ENCODE results near the gene EPS15. TPM values are rescaled to one million over a fixed set of nuclear protein-coding genes. Genes with fewer than 3 reads are reported as not detected.
A peak's percentile ranks its signal among the peaks of the same experiment; 100 is the strongest.

The EPS15 gene
- total and polyA plus RNA-seq, 4 donors: 8.8 to 52.1 (median 19.1) TPM

DNA sequence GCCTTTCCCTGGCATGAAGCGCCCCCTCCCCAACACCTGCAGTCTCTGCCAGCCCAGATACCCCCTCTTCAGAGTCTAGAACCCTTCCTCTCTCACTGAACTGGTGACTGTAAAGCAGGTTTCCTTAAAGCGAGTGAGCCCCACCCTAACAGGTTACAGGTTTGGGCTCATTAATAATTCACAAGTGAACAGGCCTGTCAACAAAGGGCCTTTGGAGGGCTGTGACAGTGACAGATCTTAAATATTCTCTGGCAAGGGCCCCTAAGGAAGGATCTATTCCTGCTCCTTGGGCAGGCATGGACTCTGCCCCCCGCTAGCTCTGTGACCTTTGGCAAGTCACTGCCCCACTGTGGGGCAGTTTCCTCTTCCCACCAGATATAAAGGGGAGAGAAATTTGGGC, 183.1 kb downstream of the EPS15 start:
- Histone ChIP-seq H3K4me3 (ENCODE audit: low read depth in 1 of 3, low read length in 3 of 3) (no peak overlapping the region), H3K36me3 (ENCODE audit: control insufficient read depth in 4 of 4, insufficient read depth in 3 of 4, low read depth in 1 of 4, low read length in 3 of 4) (no peaks in the 10 kb centered on the region), H3K9me3 (ENCODE audit: control insufficient read depth in 4 of 4, low read length in 3 of 4) (no peaks in the 10 kb centered on the region), H3K27ac (ENCODE audit: low read depth in 1 of 2, low read length in 2 of 2) (no peak overlapping the region), H3K4me1 (ENCODE audit: control insufficient read depth in 4 of 4, insufficient read depth in 4 of 4, low read length in 3 of 4) (peaks cover 0 to 3% (median under 1%) of the 10 kb centered on the region in 4 donors), H3K27me3 (ENCODE audit: control insufficient read depth in 4 of 4, insufficient read depth in 4 of 4, low read length in 3 of 4) (no peaks in the 10 kb centered on the region), H3K9ac (ENCODE audit: low read depth in 1 of 2, low read length in 2 of 2) (no peak overlapping the region)
- TF ChIP-seq JUND (IDR thresholded peaks at IDR 0.05): no peak
- no peak for TF ChIP-seq SP1 (IDR thresholded peaks at IDR 0.05)
- no peak for TF ChIP-seq EGR1 (IDR thresholded peaks at IDR 0.05; ENCODE audit: low read depth in 2 of 2)
- TF ChIP-seq FOXA2 (IDR thresholded peaks at IDR 0.05): no peak
- no peak for TF ChIP-seq HNF4A (conservative IDR thresholded peaks at IDR 0.05)
- no peak for TF ChIP-seq RXRA (IDR thresholded peaks at IDR 0.05)
- TF ChIP-seq, protein P1, sequence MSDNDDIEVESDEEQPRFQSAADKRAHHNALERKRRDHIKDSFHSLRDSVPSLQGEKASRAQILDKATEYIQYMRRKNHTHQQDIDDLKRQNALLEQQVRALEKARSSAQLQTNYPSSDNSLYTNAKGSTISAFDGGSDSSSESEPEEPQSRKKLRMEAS (IDR thresholded peaks at IDR 0.05): no peak
- 88% methylated on average over 3 of the region's 3 CpGs for WGBS
- DNase-seq (ENCODE audit: low spot score): no peak

DNA sequence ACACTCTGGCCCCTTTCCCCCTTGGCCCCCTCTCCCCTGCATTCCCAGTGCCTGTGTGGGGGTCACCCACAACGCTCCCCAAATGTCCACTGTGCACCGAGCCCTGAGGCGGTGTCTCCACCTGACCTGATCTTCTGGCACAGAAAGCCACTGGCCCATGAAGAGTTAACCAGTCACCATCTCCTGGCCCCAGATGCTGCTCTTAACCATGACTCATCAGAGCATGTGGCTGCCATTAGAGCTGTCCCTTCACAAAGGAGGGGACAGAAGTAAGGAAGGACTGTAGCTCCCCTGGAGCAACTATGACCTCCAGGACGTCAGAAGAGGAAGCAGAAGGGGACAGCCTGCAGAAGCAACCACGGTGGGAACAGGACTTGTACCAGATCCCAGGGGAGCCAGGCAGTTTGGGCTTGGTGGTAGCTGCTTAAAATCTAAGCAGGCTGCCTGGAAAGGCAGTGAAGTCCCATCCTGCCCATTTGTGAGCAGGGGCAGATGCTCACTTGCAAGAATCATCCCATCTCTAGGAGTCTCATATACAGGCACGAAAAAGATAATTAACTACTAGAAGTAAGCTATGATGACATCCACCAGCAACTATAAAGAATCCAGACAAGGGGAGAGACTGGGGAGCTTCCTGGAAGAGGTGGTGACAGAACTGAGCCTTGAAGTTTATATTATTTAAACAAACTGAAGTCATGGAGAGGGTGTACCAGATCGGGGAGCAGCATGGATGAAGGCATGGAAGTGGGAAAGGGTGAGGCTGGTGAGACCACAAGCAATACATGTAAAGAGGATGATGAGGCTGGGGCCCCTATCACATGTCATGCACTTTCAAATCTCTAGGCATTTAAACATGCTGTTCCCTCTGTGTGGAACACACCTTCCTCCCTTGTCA, 187.6 kb downstream of the EPS15 start:
- H3K4me3 ChIP-seq (ENCODE audit: low read depth in 1 of 3, low read length in 3 of 3): no peak overlapping the region
- DNase-seq (ENCODE audit: low spot score): no peak
- no peaks in the 10 kb centered on the region for H3K27me3 ChIP-seq (ENCODE audit: control insufficient read depth in 4 of 4, insufficient read depth in 4 of 4, low read length in 3 of 4)
- peaks cover 4 to 20% (median 14%) of the 10 kb centered on the region in 4 donors for H3K4me1 ChIP-seq (ENCODE audit: control insufficient read depth in 4 of 4, insufficient read depth in 4 of 4, low read length in 3 of 4)
- H3K36me3 ChIP-seq (ENCODE audit: control insufficient read depth in 4 of 4, insufficient read depth in 3 of 4, low read depth in 1 of 4, low read length in 3 of 4): no peaks in the 10 kb centered on the region
- H3K9ac ChIP-seq (ENCODE audit: low read depth in 1 of 2, low read length in 2 of 2): no peak overlapping the region
- H3K27ac ChIP-seq (ENCODE audit: low read depth in 1 of 2, low read length in 2 of 2): no peak overlapping the region
- TF ChIP-seq YY1 (IDR thresholded peaks at IDR 0.05) (peak; percentile 24), JUND (IDR thresholded peaks at IDR 0.05) (peak; percentile 48 to 75)
- TF ChIP-seq, protein P1 (IDR thresholded peaks at IDR 0.05): no peak
- no peaks in the 10 kb centered on the region for H3K9me3 ChIP-seq (ENCODE audit: control insufficient read depth in 4 of 4, low read length in 3 of 4)
- WGBS: 68% methylated on average over 7 of the region's 7 CpGs

- no peaks in the 10 kb centered on the region for H3K36me3 ChIP-seq (ENCODE audit: control insufficient read depth in 4 of 4, insufficient read depth in 3 of 4, low read depth in 1 of 4, low read length in 3 of 4)
- no peaks in the 10 kb centered on the region for H3K27me3 ChIP-seq (ENCODE audit: control insufficient read depth in 4 of 4, insufficient read depth in 4 of 4, low read length in 3 of 4)
- TF ChIP-seq FOXA2 (IDR thresholded peaks at IDR 0.05): no peak
- TF ChIP-seq RXRA (IDR thresholded peaks at IDR 0.05): no peak
- TF ChIP-seq HNF4G (IDR thresholded peaks at IDR 0.05): no peak
- no peak for TF ChIP-seq TAF1 (conservative IDR thresholded peaks at IDR 0.05)
- TF ChIP-seq GABPA (IDR thresholded peaks at IDR 0.05 in 1 of 2, conservative IDR thresholded peaks at IDR 0.05 in 1 of 2): no peak
- no peak for TF ChIP-seq HNF4A (conservative IDR thresholded peaks at IDR 0.05)
- TF ChIP-seq ATF3 (IDR thresholded peaks at IDR 0.05): no peak
- TF ChIP-seq EGR1 (IDR thresholded peaks at IDR 0.05; ENCODE audit: low read depth in 2 of 2): no peak
- TF ChIP-seq, protein P2, sequence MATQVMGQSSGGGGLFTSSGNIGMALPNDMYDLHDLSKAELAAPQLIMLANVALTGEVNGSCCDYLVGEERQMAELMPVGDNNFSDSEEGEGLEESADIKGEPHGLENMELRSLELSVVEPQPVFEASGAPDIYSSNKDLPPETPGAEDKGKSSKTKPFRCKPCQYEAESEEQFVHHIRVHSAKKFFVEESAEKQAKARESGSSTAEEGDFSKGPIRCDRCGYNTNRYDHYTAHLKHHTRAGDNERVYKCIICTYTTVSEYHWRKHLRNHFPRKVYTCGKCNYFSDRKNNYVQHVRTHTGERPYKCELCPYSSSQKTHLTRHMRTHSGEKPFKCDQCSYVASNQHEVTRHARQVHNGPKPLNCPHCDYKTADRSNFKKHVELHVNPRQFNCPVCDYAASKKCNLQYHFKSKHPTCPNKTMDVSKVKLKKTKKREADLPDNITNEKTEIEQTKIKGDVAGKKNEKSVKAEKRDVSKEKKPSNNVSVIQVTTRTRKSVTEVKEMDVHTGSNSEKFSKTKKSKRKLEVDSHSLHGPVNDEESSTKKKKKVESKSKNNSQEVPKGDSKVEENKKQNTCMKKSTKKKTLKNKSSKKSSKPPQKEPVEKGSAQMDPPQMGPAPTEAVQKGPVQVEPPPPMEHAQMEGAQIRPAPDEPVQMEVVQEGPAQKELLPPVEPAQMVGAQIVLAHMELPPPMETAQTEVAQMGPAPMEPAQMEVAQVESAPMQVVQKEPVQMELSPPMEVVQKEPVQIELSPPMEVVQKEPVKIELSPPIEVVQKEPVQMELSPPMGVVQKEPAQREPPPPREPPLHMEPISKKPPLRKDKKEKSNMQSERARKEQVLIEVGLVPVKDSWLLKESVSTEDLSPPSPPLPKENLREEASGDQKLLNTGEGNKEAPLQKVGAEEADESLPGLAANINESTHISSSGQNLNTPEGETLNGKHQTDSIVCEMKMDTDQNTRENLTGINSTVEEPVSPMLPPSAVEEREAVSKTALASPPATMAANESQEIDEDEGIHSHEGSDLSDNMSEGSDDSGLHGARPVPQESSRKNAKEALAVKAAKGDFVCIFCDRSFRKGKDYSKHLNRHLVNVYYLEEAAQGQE (IDR thresholded peaks at IDR 0.05): no peak
- no peak for TF ChIP-seq FOXA1 (IDR thresholded peaks at IDR 0.05)
- TF ChIP-seq, protein P3, sequence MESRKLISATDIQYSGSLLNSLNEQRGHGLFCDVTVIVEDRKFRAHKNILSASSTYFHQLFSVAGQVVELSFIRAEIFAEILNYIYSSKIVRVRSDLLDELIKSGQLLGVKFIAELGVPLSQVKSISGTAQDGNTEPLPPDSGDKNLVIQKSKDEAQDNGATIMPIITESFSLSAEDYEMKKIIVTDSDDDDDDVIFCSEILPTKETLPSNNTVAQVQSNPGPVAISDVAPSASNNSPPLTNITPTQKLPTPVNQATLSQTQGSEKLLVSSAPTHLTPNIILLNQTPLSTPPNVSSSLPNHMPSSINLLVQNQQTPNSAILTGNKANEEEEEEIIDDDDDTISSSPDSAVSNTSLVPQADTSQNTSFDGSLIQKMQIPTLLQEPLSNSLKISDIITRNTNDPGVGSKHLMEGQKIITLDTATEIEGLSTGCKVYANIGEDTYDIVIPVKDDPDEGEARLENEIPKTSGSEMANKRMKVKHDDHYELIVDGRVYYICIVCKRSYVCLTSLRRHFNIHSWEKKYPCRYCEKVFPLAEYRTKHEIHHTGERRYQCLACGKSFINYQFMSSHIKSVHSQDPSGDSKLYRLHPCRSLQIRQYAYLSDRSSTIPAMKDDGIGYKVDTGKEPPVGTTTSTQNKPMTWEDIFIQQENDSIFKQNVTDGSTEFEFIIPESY (IDR thresholded peaks at IDR 0.05): no peak
- TF ChIP-seq, protein P1 (IDR thresholded peaks at IDR 0.05): no peak
- no peak for TF ChIP-seq SP1 (IDR thresholded peaks at IDR 0.05)
- 7% methylated on average over 87 of the region's 87 CpGs for WGBS
- DNase-seq (ENCODE audit: low spot score): no peak
- H3K4me1 ChIP-seq (ENCODE audit: control insufficient read depth in 4 of 4, insufficient read depth in 4 of 4, low read length in 3 of 4): peaks cover 4 to 20% (median 14%) of the 10 kb centered on the region in 4 donors
- H3K27ac ChIP-seq (ENCODE audit: low read depth in 1 of 2, low read length in 2 of 2): peak within 1 kb of the TSS in 1 of 2 donors; percentile 2
- peak within 1 kb of the TSS in 1 of 2 donors; percentile 13 for H3K9ac ChIP-seq (ENCODE audit: low read depth in 1 of 2, low read length in 2 of 2)
- no peaks in the 10 kb centered on the region for H3K9me3 ChIP-seq (ENCODE audit: control insufficient read depth in 4 of 4, low read length in 3 of 4)
- peak within 1 kb of the TSS in 1 of 3 donors; percentile 62 for H3K4me3 ChIP-seq (ENCODE audit: low read depth in 1 of 3, low read length in 3 of 3)
Observed at GRCh38 chr1:51330331-51331201, 188.5 kb downstream of the EPS15 start, which contains the start of gene TTC39A. TTC39A (minus strand) TSS chr1:51330562; CDS start chr1:51330477, 85 bp downstream.

Data from liver (tissue), 9 donors.